Kidney epithelial cell (primary cell): ENCODE measurements around the gene MIPEP. TPM values are rescaled to one million over a fixed set of nuclear protein-coding genes. Genes with fewer than 3 reads are reported as not detected.

Experiments used
- DNase-seq: peaks from one replicate; pipeline ENCODE4 v3.0.0-alpha.2; 2010; ENCODE audit warnings: low read depth
- H3K27me3 ChIP-seq: 2 replicates; pipeline ENCODE4 v1.6.0; 2011; ENCODE audit warnings: low read length; ENCODE audit not compliant: control insufficient read depth, insufficient read depth
- H3K36me3 ChIP-seq: 2 replicates; pipeline ENCODE4 v1.5.1; 2011; ENCODE audit warnings: low read length; ENCODE audit not compliant: control insufficient read depth, insufficient read depth
- H3K4me3 ChIP-seq: 2 replicates; pipeline ENCODE4 v1.5.1; 2011; ENCODE audit warnings: low read depth, mild to moderate bottlenecking, control low read depth, low read length
- total RNA-seq: library from RNA; depleted of rRNA; stranded (reverse); fragments of >200 nt; gene quantifications from 2 replicates; pipeline ENCODE4 v1.2.3, GENCODE V29; 2015
- TF ChIP-seq, protein P1 (sequence below): IDR thresholded peaks from 2 replicates; pipeline ENCODE4 v1.5.1; 2011; ENCODE audit warnings: mild to moderate bottlenecking, moderate library complexity, low read length, control low read depth, inconsistent platforms; ENCODE audit not compliant: insufficient read depth, poor library complexity, severe bottlenecking

MIPEP gene
- total RNA-seq, 1 donor from 2014 or later = 25.6 TPM

DNA sequence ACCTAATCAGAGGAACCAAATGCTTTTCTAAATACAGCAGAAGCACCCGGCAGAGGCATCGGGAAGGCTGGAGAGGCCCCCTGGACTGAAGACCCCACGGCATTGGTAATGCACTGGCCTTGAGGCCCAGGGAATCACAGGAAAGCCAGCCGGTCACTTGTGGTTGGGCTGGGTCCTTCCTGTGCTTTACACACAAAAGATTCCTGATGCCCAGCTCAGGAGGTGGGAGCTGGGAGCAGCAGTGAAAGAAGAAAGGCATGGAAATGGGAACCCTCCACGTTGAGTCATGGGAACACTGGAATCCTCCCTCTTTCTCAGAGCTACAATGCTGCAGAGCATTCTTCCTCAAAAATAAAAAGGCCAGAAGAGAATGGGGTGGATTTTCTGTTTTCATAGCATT lies 192.6 kb downstream of the MIPEP start:
- H3K27me3 ChIP-seq = no peaks in the 10 kb centered on the region
- no peak for DNase-seq
- H3K4me3 ChIP-seq = no peak overlapping the region
- H3K36me3 ChIP-seq = no peaks in the 10 kb centered on the region
- TF ChIP-seq, protein P1, sequence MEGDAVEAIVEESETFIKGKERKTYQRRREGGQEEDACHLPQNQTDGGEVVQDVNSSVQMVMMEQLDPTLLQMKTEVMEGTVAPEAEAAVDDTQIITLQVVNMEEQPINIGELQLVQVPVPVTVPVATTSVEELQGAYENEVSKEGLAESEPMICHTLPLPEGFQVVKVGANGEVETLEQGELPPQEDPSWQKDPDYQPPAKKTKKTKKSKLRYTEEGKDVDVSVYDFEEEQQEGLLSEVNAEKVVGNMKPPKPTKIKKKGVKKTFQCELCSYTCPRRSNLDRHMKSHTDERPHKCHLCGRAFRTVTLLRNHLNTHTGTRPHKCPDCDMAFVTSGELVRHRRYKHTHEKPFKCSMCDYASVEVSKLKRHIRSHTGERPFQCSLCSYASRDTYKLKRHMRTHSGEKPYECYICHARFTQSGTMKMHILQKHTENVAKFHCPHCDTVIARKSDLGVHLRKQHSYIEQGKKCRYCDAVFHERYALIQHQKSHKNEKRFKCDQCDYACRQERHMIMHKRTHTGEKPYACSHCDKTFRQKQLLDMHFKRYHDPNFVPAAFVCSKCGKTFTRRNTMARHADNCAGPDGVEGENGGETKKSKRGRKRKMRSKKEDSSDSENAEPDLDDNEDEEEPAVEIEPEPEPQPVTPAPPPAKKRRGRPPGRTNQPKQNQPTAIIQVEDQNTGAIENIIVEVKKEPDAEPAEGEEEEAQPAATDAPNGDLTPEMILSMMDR = no peak

DNA sequence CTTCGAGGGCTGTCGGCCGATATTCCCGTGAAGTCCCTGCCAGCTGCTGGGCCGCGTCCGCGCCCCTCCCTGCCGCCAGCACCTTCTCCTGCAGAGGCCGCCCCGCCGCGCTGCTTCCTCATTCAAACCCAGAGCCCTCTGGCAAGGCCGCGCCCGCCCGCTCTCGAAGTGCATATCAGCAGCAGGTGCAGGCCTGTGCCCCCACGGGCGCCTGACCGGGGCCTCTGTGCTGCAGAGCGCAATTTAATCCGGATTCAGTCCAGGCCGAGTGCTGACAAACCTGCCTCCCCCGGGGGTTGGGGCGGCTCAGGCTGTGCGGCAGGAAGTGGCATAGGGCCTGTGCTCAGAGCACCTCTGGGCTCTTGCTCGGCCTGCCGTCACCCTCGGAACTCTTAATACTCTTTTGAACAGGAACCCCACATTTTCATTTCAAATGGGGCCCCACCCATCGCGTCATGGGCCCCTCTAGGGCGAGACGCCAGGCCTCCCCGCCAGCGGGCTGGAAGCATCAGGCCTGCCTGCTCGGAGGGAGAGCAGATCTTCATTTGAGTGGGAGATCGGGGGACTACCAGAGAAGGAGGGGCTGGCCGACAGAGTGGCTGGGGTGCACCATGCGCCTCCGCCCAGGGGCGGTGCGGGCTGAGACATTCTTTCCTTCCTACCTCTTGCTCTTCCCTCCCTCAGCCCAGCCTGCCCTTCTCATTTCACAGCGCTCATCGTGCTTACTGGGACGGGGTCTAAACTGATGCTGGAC lies 193.3 kb downstream of the MIPEP start:
- no peaks in the 10 kb centered on the region for H3K36me3 ChIP-seq
- H3K27me3 ChIP-seq = no peaks in the 10 kb centered on the region
- no peak for DNase-seq
- no peak overlapping the region for H3K4me3 ChIP-seq
- TF ChIP-seq, protein P1 = no peak

DNA sequence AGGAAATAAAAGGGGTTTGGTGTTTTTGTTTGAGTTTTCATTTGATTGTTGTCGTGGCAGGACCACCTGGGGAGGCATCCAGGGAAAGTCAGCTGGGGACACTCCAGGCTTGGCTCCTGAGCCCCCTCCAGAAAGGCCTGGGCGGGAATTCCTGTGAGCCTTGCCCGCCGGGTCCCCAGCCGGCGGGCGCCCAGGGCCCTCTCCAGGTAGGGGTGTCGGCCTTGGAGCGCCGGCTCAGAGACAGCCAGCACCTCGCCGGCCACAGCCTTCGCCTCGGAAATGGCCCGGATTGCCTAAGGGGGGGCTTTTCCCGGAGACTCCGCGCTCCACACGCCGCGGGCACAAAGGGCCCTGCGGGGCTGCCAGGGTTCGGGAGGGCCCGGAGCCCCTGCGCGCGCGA lies 194.0 kb downstream of the MIPEP start:
- Histone ChIP-seq H3K27me3 (no peaks in the 10 kb centered on the region), H3K4me3 (no peak overlapping the region), H3K36me3 (no peaks in the 10 kb centered on the region)
- TF ChIP-seq, protein P1 = no peak
- DNase-seq = no peak

DNA sequence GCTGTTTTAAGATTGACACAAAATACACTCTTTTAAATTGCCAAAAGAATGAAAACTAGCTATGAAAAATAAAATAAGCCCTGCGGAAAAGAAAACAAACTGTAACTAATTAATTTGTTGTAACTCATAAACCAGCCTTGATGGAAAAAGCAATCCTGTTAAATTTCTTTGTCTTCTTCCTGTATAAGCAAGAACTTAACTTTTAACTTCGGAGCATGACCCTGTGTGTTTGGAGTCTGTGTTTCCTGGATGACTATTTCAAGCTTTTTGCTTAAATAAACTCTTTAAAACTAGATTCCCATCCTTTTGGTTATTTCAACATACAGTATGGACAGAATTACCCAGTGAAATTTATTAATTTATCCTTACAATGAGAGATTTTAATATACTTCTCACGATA lies 196.4 kb downstream of the MIPEP start:
- DNase-seq = no peak
- no peak overlapping the region for H3K4me3 ChIP-seq
- TF ChIP-seq, protein P1 = no peak

DNA sequence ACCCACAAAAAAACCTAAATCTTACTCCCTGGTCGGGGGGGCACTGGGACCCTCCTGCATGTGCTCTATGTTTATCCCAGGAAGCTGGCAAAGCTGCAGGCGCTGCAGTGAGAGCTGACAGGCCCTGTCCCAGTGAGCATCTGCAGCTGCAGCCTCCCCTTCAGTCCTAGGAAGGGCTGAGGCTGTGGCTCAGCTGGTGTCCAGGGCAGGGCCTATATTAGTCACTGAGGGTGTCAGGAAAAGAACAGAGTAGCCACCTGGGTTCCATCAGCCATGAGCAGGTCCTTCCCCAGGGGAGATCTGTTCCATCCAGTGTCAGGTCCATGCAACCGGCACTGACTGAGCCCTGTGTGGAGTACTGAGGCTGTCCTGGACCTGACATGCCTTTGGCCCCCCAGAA lies 198.5 kb downstream of the MIPEP start:
- TF ChIP-seq, protein P1 = no peak
- no peak for DNase-seq
- Histone ChIP-seq H3K27me3 (no peaks in the 10 kb centered on the region), H3K4me3 (no peak overlapping the region), H3K36me3 (no peaks in the 10 kb centered on the region)

More for the DNA sequence above, 196.4 kb downstream of the MIPEP start:
- H3K36me3 ChIP-seq = no peaks in the 10 kb centered on the region
- no peaks in the 10 kb centered on the region for H3K27me3 ChIP-seq

DNA sequence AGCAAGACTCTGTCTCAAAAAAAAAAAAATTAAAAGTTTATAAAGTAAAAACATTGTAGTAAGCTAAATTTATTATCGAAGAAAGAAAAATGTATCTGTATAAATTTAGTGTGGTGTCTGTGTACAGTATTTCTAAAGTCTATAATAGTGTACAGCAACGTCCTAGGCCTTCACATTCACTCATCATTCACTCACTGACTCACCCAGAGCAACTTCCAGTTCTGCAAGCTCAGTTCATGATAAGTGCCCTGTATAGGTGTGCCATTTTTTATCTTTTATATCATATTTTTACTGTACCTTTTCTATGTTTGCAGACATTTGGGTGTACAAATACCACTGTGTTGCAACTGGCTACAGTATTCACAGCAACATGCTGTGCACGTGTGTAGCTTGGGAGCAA lies 200.9 kb downstream of the MIPEP start:
- TF ChIP-seq, protein P1 = no peak
- no peak for DNase-seq
- Histone ChIP-seq H3K27me3 (no peaks in the 10 kb centered on the region), H3K36me3 (no peaks in the 10 kb centered on the region), H3K4me3 (no peak overlapping the region)
